Measurements from ENCODE around the gene ME2.
"Not testable (repeated sequence)": the region's sequence is repeated elsewhere in the genome, so short reads cannot be mapped to it uniquely, and the experiment has no call there.

GRCh38 chr18:50857166-50857565 lies 21.8 kb upstream of the ME2 start:
- not testable (repeated sequence) for TF ChIP-seq CTCF (conservative IDR thresholded peaks at IDR 0.05); ZFX (IDR thresholded peaks at IDR 0.05)
